GM19324 (cell line): ENCODE results near the gene ZNF518B.
A peak's percentile ranks its signal among the peaks of the same experiment; 100 is the strongest.
"Not testable (repeated sequence)": the region's sequence is repeated elsewhere in the genome, so short reads cannot be mapped to it uniquely, and the experiment has no call there.

Source experiments
- ATAC-seq: cut with Tn5 transposase; IDR thresholded peaks from one replicate; pipeline ENCODE4 v1.9.1; 2021; ENCODE audit warnings: mild to moderate bottlenecking, moderate library complexity; ENCODE audit not compliant: unreplicated experiment, low FRiP score

The ZNF518B gene

DNA sequence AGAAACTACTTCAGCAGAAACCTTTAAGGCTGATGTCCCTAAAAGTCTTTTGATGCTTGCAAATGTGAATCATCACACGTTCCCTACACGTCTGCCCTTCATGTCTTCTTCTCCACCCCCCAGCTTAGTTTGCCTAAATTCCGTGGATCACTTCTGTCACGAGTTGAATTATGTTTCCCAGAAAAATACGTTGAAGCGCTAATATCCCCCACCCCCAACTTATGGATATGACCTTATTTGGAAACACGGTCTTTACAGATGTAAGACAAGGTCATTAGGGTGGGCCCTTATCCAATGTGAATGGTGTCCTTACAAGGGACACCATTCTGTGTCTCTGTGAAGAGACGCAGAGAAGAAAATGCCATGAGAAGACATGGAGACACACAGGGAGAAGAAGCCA lies 2.1 kb upstream of the ZNF518B start:
- ATAC-seq, result no peak

DNA sequence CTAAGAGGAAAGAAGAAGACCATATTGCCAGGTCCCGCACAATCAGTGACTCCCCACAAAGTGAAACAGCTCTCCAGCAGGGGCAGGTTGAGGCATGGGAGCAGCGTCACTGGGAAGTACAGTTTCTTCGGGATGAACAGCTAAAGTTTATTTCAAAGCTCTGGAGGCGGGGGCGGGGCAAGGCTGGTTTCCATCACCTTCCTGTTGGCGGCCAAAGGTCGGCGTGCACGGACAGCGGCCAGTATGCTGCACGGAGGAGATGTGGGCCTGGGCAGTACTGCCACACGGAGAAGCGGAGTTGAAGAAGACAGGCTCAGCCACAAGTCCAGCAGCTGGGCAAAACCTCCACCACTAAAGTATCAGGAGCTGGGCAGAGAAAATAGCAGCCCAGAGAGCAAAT lies 951 bp upstream of the ZNF518B start:
- ATAC-seq, result no peak

DNA sequence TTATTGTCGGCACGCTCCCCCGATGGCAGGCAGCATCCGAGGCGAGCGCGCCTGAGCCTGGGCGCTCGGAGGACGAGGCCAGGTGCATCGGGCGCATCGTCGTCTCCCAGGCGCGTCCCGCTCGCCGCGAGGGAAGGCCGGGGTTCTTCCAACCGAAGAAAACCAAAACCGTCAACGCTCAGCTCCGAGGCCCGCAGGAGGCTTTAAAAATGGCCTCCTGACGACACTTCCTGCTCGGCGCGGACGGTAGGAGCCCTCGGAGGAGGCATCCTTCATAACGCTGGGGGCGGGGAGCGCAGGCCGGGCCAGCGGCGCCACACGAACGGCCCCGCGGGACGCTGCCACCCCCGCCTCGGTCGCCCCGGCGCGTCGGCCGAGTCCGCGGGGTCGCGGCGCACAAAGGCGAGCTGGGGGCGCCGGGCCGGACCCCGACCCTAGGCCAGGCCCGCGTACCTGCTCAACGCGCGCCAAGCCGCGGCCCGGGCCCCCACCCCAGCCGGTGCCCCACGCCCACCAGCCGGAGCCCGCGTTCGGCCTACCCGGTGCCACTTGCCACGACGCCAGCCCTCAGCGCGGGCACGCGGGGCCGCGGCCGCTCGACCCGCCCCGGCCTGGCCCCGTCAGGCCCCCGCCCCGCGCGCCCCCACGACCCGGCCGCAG lies 501 bp downstream of the ZNF518B start:
- peak; percentile 70 for ATAC-seq

DNA sequence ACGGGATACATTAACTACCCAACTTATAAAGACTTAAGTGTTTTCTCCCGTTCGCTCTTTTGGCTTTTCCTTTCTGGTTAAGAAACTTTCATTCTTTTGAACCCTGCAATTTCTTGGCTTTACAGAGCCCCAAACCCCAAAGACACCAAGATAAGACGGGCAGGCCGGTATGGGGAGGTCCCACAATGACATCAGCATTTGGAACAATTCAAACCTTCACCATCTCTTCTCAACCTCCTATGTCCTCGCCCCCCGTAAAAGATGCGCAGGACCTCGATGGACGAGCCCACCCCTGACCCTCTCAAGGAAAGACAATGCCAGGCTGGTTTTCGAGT lies 999 bp downstream of the ZNF518B start:
- ATAC-seq, result no peak

DNA sequence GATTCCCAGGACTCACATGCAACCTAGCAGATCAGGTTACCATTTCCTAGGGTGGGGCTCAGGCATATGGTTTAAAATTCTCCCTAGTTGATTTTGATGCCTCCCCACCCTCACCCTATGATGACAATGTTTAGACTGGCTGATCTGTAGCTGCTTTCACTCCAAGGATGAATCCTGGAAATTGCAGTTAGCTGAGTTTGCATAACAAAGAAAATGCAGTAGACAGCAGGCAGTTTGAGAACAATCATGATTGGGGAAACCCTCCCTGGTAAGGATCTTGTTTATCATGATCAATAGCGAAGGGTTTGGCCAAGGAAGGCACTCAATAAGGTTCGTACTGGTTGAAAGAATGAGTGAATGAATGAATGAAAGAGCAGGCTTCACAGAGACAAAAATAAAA lies 2.1 kb downstream of the ZNF518B start:
- no peak for ATAC-seq

DNA sequence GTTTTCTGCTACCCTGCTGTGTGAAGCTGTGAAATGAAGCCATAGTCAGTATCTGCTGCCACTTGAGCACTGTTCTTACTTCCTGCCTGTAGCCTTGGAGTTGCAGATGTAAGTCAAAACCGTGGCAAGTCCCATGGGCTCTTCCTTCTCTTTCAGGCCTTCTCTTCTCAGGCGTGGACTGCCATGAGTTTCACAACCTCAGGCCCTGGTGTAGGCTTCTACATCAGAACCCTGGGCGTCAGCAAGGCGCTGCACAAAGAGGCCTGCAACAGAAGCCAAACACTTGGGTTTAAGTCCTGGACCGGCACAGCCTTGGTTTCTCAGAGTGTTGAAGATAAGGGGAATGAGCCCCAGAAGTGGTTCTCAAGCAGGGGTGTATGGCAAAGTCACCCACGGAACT lies 2.5 kb downstream of the ZNF518B start:
- ATAC-seq, result no peak

DNA sequence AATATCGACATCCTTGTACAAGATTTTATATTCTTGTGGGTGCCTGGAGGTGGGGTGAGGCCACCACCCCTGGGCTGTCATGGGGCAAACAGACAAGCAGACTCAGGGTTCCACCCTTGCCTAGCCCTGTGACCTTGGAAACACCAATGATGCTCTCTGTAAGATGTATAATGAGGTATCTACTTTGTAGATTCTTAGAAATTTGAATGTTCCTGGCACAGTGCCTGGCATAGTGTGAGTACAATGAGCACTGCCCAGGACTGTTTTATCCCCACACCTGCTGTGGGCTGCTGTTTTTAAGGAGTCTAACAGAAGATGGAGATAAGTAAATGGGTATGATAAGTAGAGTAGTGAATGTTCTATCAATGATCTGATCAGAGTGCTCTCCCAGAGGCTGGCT lies 3.1 kb downstream of the ZNF518B start:
- ATAC-seq, result no peak

DNA sequence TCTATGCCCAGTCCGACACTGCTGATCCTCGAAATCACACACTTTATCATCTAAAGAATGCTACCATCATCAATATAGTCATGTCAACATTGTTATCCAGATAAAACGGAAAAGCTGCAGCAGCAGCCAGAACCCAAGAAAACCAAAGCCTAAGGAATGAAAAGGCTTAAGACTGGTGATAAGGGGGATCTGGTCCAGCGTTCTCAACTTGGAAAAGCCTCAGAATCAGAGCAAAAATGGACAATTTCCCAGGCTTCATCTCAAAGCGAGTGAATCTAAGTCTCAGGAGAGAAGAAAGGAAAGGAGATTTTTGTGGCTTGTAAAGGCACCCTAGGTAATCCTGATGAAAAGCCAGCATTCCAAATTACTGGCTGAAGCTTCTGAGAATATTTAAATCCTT lies 8.2 kb downstream of the ZNF518B start:
- ATAC-seq, result no peak

DNA sequence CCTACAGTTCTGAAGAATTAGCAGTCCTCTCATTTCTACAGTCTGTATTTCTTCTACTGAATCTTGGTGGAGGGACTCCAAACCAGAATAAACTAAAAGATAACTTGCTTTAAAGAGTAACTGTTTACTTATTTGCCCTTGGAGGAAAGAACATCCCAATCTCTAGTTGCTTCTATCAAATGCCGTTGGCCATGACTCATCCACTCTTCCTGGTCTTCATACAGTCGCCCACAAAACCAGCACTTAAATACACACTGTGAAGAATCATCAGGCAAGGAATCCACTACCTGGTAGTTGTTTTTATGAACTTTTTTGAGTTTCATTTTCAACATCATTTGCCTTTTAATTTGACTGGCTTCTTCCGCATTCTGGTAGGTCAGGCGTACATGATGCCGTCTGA lies 14.2 kb downstream of the ZNF518B start:
- no peak for ATAC-seq

DNA sequence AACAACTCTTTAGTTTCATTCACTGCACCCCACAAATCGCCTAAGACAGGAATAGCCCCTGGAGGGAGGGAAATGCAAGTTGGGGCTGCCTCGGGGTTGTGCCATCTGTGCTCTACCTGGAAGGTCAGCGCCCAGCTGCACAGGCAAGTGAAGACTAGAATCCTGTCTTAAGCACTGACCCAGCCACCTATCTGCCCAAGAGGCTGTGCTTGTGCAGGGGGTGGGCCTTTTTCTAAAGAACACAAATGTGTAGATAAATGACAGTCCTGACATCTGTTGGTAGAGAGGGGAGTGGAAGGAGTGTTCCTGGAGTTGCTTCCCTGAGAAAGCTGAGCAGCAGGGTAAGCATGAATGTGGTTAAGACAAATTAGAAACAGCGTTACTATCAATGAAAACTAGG lies 15.7 kb downstream of the ZNF518B start:
- no peak for ATAC-seq

DNA sequence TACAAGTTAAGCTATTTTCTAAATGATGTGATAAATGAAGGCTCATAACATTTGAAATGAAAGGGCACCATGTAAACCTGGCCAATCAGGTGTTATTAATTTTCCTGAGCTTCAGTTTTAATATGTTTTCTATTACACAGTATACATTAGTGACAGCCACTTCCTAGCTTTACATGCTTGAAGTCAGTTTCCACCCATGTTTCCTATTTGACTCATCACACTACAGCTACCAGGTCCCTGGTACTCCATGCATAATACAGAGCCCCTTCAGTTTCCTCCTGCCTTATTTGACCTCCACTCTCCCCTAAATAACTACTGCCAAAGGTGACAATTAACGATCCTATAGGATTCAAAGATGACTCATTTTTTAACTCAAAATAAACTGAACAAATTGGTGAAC lies 18.3 kb downstream of the ZNF518B start:
- ATAC-seq, result no peak

DNA sequence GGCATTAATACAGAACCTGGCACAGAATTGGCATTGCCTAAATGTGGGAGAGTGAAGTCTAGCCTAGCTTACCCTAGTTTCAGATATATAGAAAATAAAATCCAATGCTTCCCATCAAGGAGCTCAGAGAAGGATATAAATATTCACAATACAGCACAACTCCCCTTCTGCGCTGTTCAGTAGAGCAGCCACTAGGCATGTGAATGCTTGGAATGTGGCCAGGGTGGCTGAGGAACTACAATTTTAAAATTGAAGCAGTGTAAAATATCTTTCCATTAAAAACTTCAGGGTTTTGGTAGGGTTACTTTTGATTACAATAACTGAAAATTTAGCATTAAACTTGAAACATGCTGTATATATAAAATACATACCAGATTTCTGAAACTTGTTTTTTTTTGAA lies 19.5 kb downstream of the ZNF518B start:
- no peak for ATAC-seq

DNA sequence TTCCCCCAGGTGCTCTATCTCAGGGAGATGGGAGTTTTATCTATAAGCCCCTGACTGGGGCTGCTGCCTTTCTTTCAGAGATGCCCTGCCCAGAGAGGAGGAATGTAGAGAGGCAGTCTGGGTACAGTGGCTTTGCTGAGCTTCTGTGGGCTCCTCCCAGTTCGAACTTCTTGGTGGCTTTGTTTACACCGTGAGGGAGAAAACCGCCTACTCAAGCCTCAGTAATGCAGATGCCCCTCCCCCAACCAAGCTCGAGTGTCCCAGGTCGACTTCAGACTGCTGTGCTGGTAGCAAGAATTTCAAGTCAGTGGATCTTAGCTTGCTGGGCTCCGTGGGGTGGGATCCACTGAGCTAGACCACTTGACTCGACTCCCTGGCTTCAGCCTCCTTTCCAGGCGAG lies 29.5 kb downstream of the ZNF518B start:
- ATAC-seq, result not testable (repeated sequence)

DNA sequence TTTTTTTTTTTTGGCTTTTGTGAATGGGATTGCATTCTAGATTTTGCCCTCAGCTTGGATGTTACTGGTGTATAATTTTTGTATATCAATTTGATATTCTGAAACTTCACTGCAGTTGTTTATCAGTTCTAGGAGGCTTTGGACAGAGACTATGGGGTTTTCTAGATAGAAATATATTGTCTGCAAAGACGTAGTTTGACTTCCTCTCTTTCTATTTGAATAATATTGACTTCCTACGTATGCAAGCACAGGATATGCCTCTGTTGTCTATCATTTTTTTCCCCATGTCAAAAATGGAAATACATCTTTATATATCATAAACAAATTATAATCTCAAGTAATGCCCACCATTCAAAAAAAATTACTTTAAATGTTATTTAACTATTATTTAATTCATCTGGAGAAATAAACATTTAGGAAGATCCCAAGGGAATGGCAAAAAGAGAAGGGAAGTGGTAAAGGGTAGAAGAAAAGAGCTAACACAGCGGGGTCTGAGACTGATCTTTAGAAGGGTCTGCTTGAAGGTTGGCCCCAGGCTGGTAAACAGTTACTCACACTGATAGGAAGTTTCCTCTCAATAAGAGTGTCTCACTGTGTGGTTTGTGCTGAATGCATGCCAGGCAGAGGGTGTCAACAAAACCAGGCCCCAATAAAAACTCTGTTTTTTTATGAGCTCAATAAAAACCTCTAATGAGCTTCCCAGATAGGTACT lies 35.7 kb downstream of the ZNF518B start:
- ATAC-seq, result no peak

DNA sequence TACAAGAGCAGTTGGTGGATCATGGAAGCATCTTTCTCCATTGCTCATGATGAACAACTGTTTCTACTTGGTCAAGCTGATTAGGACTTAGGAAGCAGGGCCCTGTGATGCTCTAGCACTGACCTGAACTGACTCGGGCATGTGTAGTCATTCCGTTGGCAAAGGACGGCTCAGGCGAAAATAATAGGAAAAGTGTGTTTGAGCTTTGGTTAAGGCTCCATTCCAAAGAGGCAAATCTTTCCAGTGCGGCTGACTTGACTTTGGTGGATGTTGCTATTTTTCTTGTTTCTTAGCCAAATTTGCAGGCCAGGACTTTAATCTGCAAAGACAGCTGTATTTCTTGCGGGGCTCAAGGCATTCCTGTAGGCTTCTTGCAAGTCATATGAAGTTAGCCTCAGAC lies 39.5 kb downstream of the ZNF518B start:
- ATAC-seq, result no peak

DNA sequence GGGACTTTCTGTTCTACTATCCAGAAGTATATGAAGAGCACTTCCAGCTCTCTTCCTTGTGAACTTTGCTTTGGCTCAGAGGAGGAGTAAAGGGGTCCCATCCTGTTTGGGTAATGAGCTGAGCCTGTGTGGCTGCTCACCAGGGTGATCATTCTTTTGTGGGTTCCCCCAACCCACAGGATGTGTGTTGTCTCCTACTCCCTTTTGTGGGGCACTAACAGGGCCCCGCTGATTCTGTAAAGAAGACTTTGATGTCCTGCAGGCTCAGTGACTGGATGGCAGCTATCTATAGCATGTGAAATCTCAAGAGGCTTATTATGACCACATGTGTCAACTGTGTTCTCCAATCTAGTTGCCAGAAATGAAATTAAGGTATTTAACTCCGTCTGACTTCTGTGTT lies 40.8 kb downstream of the ZNF518B start:
- ATAC-seq, result no peak

DNA sequence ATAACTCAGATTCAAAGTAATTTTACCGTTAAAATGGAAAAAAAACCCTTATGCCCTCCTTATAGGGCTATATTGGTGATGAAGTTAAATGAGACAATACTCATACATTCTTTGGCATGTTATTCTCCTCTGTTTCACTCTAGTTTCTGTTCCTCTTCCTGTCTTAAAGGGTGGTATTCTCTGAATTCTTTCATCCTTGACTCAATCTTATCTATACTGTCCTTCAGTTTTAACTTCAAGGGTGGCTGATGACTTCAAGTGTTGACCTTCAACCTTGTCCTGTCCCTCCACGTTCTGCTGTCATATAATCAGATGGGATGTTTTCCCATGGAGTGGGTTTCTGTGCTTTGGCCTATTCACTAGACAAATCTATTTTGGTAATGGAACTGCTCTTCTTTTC lies 44.0 kb downstream of the ZNF518B start:
- ATAC-seq, result peak; percentile 87

DNA sequence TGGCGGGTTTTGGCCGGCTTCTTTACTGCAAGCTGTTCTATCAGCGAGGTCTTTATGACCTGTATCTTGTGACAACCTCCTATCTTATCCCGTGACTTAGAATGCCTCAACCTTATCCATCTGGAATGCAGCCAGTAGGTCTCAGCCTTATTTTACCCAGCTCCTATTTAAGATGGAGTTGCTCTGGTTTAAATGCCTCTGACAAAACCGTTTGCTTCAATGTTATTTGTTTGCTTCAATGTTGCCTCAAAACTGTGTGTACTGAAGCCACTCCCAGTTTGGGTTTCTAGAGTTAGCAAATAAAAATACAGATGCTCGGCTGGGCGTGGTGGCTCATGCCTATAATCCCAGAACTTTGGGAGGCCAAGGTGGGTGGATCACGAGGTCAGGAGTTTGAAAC lies 51.6 kb downstream of the ZNF518B start:
- no peak for ATAC-seq

DNA sequence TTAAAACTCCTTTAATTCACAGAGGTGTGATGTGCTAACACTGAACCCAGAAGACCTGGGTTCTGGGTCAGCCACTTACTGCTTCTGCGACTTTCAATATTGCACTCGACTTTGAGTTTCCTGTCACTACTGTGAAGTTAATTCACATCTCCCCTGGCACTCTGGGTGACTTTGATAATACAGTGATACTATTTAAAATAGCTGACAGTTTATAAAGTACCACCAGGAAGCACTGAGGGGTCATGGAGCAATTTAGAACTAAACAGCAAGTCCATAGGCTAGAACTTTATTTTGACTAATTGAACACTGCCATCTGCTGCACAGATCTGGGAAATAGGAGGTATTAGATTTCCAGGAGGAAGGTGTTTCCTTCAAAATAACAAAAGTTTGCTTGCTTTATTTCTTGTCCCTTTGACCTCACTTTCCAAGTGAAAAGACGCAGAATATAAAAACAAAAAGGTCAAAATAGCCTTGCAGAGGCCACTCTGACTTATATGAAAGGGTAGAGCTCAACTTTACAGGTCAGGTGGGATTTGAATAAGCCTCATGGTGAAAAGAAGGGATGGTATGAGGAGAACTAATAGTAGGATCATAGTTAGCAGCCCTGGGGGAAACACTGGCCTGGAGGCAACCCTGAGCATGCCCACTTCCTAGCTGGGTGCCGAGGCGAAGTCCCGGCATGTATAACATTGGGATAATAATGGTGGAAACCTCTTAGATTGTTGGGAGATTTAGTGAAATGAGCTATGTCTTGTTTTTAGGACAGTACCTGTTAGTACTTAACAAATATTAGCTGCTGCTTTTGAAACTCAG lies 53.4 kb downstream of the ZNF518B start:
- no peak for ATAC-seq

DNA sequence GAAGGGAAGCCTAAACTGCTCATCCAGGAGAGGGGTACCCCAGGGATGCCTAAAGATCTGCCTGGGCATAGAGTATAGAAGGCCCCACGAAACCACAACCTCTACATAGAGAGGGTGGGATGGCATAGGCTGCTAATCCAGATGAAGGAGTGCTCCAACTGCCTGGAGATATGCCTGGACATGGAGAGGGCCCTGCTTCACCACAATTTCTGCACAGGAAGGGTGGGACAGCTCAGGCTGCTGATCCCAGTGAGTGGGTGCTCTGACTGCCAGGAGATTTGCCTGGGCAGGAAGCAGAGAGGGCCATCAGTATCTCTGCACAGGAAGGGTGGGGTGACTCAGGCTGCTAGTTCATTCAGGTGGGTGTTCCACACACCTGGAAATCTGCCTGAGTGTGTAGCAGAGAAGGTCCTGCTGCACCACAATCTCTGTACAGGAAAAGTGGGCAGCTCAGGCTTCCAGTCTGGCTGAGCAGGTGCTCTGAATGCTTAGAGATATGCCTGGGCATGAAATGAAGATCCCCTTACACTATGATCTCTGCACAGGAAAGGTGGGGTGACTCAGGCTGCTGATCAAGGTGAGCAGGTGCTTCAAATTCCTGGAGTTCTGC lies 61.1 kb downstream of the ZNF518B start:
- ATAC-seq, result no peak
